Body of pancreas (tissue), 4 donors: ENCODE measurements around the gene CHST9. TPM values are rescaled to one million over a fixed set of nuclear protein-coding genes. Genes with fewer than 3 reads are reported as not detected.

ENCODE experiments used
- ATAC-seq: fragments of 150-250 bp; one replicate; pipeline ENCODE4 v1.9.1; 2016
- DNase-seq, 4 donors: peaks; one replicate each; pipeline ENCODE4 v3.0.0-alpha.2; 2019
- H3K27ac ChIP-seq, 4 donors: fragments of 200-600 bp; sonication (generic); 1 replicate in 3 of 4; 2 replicates in 1 of 4; pipeline versions ENCODE4 v1.5.1 to v1.6.1; 2016 to 2019; ENCODE audit warnings: mild to moderate bottlenecking in 1 of 4, mixed read lengths in 1 of 4, moderate library complexity in 1 of 4
- H3K27me3 ChIP-seq, 2 donors: fragments of 200-600 bp; sonication (generic); one replicate each; pipeline ENCODE4 v1.6.0; 2016; ENCODE audit warnings: mild to moderate bottlenecking in 1 of 2
- H3K36me3 ChIP-seq, 2 donors: fragments of 200-600 bp; sonication (generic); replicated peaks in 1 of 2; 2 replicates each; pipeline ENCODE4 v1.5.1; 2016; ENCODE audit warnings: low read depth in 2 of 2; ENCODE audit not compliant: insufficient read depth in 1 of 2
- H3K4me1 ChIP-seq: fragments of 200-600 bp; sonication (generic); one replicate; pipeline ENCODE4 v1.6.0; 2016
- H3K4me3 ChIP-seq, 2 donors: fragments of 200-600 bp; sonication (generic); 1 replicate in 1 of 2; 2 replicates in 1 of 2; pipeline ENCODE4 v1.5.1; 2016 to 2019
- H3K9me3 ChIP-seq, 3 donors: fragments of 200-600 bp; sonication (generic); 1 replicate in 2 of 3; 2 replicates in 1 of 3; pipeline ENCODE4 v1.5.1; 2016
- CTCF ChIP-seq, 7 experiments: fragments of 450-650 bp in 4 of 7; fragments of 200-600 bp in 3 of 7; sonication (generic) in 3 of 7; IDR thresholded peaks; one replicate each; pipeline ENCODE4 v1.5.1; 2016 to 2019; ENCODE audit warnings: antibody characterized with exemption in 7 of 7
- POLR2A ChIP-seq, 3 donors: fragments of 450-650 bp; IDR thresholded peaks; one replicate each; pipeline ENCODE4 v1.6.1; 2016; ENCODE audit warnings: antibody characterized with exemption in 3 of 3, mild to moderate bottlenecking in 2 of 3
- WGBS, 2 donors: methylation state at CpG; one replicate each; pipeline ENCODE4 v1.1.5; 2017; 5-methylcytosine and 5-hydroxymethylcytosine counted together
- intact Hi-C: fragments of 100-400 bp; cut with DNase I; formaldehyde crosslinking; loops from one replicate; pipeline ENCODE4 v1.15.1; 2023
- total RNA-seq, 2 donors: library from RNA; depleted of rRNA; stranded (reverse); fragments of >200 nt; gene quantifications; one replicate each; pipeline ENCODE4 v1.1.0, GENCODE V29; 2016

Gene CHST9
- total RNA-seq, 2 donors from 2014 or later, result 4.3 to 6.7 TPM

DNA sequence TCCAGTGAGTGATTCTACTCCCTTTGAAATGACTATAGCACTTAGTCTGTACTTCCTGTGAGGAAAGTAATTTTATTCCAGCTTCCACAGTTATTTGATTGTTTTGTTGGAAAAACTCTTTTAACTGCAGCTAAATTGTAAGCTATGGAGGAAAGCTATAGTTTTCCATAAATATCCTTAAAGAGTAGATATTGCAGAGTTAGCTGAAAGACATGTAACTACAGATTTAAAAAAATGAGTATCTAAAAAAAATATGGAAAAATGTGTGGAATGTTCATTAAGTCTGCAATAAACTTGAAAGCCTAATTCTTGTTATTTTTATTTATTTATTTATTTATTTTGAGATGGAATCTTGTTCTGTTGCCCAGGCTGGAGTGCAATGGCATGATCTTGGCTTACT, 262.8 kb downstream of the CHST9 start:
- ATAC-seq (no peak), DNase-seq (no peak)
- no peaks in the 10 kb centered on the region for H3K36me3 ChIP-seq
- H3K27me3 ChIP-seq, result no peaks in the 10 kb centered on the region
- peaks cover 4% of the 10 kb centered on the region for H3K4me1 ChIP-seq
- no peak overlapping the region for H3K4me3 ChIP-seq
- peaks cover 0 to 4% (median 0%) of the 10 kb centered on the region in 3 donors for H3K9me3 ChIP-seq
- intact Hi-C loops, result no loop called here
- H3K27ac ChIP-seq, result no peak overlapping the region
- no peak for TF ChIP-seq POLR2A (IDR thresholded peaks at IDR 0.05)
- TF ChIP-seq CTCF (IDR thresholded peaks at IDR 0.05), result no peak

DNA sequence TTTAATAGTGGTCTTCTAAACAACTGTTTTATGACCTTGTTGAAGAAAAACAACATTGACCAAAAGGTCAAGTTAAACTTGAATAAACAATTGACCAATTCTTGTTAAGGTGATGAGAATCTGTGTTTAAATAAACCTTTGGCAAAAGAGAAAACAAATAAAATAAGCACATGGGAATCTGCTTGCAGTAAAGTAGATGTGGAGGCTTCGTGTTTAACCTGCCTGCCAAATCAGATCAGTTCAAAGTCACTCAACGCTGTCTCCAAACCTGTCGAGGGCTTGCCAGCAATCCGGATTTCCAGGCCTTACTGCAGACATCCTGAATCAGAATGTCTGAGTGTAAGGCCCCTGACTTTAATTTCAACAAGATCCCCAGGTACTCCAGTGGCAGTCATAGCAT, 264.5 kb downstream of the CHST9 start:
- no peak overlapping the region for H3K4me3 ChIP-seq
- TF ChIP-seq CTCF (IDR thresholded peaks at IDR 0.05) (no peak), POLR2A (IDR thresholded peaks at IDR 0.05) (no peak)
- peaks cover 0 to 4% (median 0%) of the 10 kb centered on the region in 3 donors for H3K9me3 ChIP-seq
- H3K4me1 ChIP-seq, result no peaks in the 10 kb centered on the region
- ATAC-seq (no peak), DNase-seq (no peak)
- WGBS, 2 donors, result 25 to 28% methylated on average over 4 of the region's 4 CpGs
- intact Hi-C loops, result no loop called here
- no peaks in the 10 kb centered on the region for H3K27me3 ChIP-seq
- no peak overlapping the region for H3K27ac ChIP-seq
- no peaks in the 10 kb centered on the region for H3K36me3 ChIP-seq

DNA sequence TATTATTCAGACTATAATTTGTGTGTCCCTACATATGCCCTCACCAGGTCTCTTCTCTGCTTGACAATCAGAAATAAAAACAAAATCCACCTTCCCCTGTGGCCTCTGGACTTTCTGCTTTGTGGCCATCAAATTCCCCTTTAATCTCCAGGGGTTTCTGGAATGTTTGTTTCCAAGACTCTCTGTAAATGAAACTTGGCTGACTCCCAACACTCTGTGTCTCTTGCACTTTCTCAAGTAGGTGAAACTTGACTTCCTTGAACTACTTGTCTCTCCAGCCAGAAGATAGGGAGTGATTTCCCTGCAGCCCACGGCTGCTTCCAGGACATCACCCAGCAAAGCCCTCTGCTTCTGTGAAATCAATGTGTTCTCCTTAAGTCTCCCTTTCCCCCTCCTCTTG, 265.5 kb downstream of the CHST9 start:
- Histone ChIP-seq H3K9me3 (peaks cover 0 to 4% (median 0%) of the 10 kb centered on the region in 3 donors), H3K36me3 (no peaks in the 10 kb centered on the region), H3K27me3 (no peaks in the 10 kb centered on the region), H3K4me3 (no peak overlapping the region), H3K4me1 (no peaks in the 10 kb centered on the region), H3K27ac (no peak overlapping the region)
- 25 to 26% methylated on average over 1 of the region's 1 CpG for WGBS, 2 donors
- ATAC-seq (no peak), DNase-seq (no peak)
- TF ChIP-seq POLR2A (IDR thresholded peaks at IDR 0.05) (no peak), CTCF (IDR thresholded peaks at IDR 0.05) (no peak)
- intact Hi-C loops, result no loop called here

GRCh38 chr18:26919201-26919600, 265.9 kb downstream of the CHST9 start:
- Histone ChIP-seq H3K4me1 (no peaks in the 10 kb centered on the region), H3K27ac (no peak overlapping the region), H3K9me3 (peaks cover 0 to 4% (median 0%) of the 10 kb centered on the region in 3 donors), H3K4me3 (no peak overlapping the region), H3K36me3 (no peaks in the 10 kb centered on the region), H3K27me3 (no peaks in the 10 kb centered on the region)
- 48% methylated on average over 2 of the region's 2 CpGs for WGBS, 2 donors
- intact Hi-C loops, result no loop called here
- DNase-seq, result no peak
- no peak for ATAC-seq
- no peak for TF ChIP-seq POLR2A (IDR thresholded peaks at IDR 0.05)
- TF ChIP-seq CTCF (IDR thresholded peaks at IDR 0.05), result no peak

DNA sequence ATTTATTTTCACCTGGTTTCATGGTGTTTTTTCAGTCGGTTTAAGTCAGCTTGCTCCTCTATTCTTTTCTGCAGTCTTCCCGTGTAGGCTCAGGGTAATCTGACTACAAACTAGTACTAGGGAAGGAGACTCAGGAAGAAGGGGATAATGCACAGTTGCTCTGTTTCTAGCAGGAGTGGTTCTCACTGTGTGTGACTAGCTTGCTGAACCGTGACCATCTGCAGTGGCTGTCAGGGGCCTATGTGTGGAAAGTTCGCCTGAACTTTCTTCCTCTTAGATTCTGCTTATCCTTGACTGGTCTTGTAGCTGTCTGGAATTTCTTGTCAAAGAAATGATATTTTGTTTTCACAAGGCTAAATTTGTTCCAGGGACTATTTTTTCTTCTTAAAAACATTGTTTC, 273.3 kb downstream of the CHST9 start:
- intact Hi-C loops, result no loop called here
- no peak overlapping the region for H3K4me3 ChIP-seq
- H3K27ac ChIP-seq, result no peak overlapping the region
- no peak for ATAC-seq
- no peaks in the 10 kb centered on the region for H3K27me3 ChIP-seq
- DNase-seq, result no peak
- TF ChIP-seq POLR2A (IDR thresholded peaks at IDR 0.05) (no peak), CTCF (IDR thresholded peaks at IDR 0.05) (no peak)
- H3K4me1 ChIP-seq, result no peaks in the 10 kb centered on the region
- WGBS, 2 donors, result 52 to 56% methylated on average over 4 of the region's 4 CpGs
- H3K9me3 ChIP-seq, result no peaks in the 10 kb centered on the region
- no peaks in the 10 kb centered on the region for H3K36me3 ChIP-seq
